Heart left ventricle (tissue), 13 donors: ENCODE data around the gene CASZ1.

Experiments used
- POLR2A ChIP-seq, 2 donors: fragments of 450-650 bp; IDR thresholded peaks; one replicate each; pipeline ENCODE4 v1.6.1; 2017; ENCODE audit warnings: antibody characterized with exemption in 2 of 2, mild to moderate bottlenecking in 2 of 2, moderate library complexity in 2 of 2
- TF ChIP-seq, protein P1 (sequence below), 12 donors: fragments of 200-600 bp; sonication (generic) in 4 of 12; IDR thresholded peaks; one replicate each; pipeline versions ENCODE4 v1.5.0 to v1.8.0; 2018 to 2022; ENCODE audit warnings: antibody characterized with exemption in 12 of 12, mild to moderate bottlenecking in 5 of 12
- donor health status: ischemic (EF 13 %, LVEDD 7.1; RV severe dilation, severe dysfunction).
- donor health status: DM: no; HTN: yes; CAD: no.
- donor health status: DM: no; HTN: no; CAD: no.
- donor health status: ischemic (EF 25% LVEDD 6.9; RV normal size, moderate dysfunction).
- donor health status: ischemic (EF 25% LVEDD 5.7; RV mildly dilated, moderate dysfunction).
- donor health status: ischemic (EF 35%, LVEDD 5.7; RV mildly dilated, moderate dysfunction).
- donor health status: nonischemic (EF 11% LVEDD 7.7; RV severe dilation, severe dysfunction).
- donor health status: DM: yes; HTN: yes; CAD: no.
- donor health status: PGD.
- donor health status: ischemic (EF 29% LVEDD 5.4; RV normal size, mild dysfunction).
- donor health status: nonischemic (EF 23%, LVEDD 6.1; RV moderate dilation, normal function).

DNA sequence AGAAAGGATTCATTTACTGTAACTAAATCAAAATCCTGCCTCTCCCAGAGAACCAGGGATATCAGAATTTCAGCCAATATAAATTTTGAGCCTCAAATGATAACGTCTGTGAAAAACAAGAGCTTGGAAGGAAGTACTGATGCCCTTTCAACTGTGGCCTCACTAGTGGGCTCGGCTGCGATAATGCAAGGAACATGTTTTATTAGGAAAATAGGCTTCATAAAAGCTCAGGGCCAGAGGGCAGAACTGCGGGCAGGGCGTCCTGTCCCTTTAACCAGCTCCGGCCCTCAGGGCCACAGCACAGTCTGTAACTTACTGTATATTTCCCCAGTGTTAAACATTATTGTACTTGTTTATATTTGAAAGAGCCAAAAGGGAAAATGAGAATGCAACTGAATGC, 199.7 kb downstream of the CASZ1 start:
- TF ChIP-seq, protein P1, sequence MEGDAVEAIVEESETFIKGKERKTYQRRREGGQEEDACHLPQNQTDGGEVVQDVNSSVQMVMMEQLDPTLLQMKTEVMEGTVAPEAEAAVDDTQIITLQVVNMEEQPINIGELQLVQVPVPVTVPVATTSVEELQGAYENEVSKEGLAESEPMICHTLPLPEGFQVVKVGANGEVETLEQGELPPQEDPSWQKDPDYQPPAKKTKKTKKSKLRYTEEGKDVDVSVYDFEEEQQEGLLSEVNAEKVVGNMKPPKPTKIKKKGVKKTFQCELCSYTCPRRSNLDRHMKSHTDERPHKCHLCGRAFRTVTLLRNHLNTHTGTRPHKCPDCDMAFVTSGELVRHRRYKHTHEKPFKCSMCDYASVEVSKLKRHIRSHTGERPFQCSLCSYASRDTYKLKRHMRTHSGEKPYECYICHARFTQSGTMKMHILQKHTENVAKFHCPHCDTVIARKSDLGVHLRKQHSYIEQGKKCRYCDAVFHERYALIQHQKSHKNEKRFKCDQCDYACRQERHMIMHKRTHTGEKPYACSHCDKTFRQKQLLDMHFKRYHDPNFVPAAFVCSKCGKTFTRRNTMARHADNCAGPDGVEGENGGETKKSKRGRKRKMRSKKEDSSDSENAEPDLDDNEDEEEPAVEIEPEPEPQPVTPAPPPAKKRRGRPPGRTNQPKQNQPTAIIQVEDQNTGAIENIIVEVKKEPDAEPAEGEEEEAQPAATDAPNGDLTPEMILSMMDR (IDR thresholded peaks at IDR 0.05): no peak
- TF ChIP-seq POLR2A (IDR thresholded peaks at IDR 0.05): no peak
